ENCODE data around the gene LITAF.
"Not testable (repeated sequence)": the region's sequence is repeated elsewhere in the genome, so short reads cannot be mapped to it uniquely, and the experiment has no call there.

LITAF gene

GRCh38 chr16:11582157-11582814, 4.4 kb downstream of the LITAF start:
- peak overlapping the region; percentile 70 for H3K4me3 ChIP-seq (ENCODE audit: low read depth, low read length)
- DNase-seq (ENCODE audit: low read depth): peak; percentile 60
- TF ChIP-seq CTCF (IDR thresholded peaks at IDR 0.05; ENCODE audit: insufficient read depth, low read depth, low read length, missing control alignments): no peak

- peak; percentile 34 for DNase-seq (ENCODE audit: low read depth)
- H3K4me3 ChIP-seq (ENCODE audit: low read depth, low read length): peak overlapping the region; percentile 70
- TF ChIP-seq CTCF (IDR thresholded peaks at IDR 0.05; ENCODE audit: insufficient read depth, low read depth, low read length, missing control alignments): no peak
These were observed 5.0 kb downstream of the LITAF start for GRCh38 chr16:11581678-11582077.

GRCh38 chr16:11580451-11581086, 6.2 kb downstream of the LITAF start:
- DNase-seq (ENCODE audit: low read depth): no peak
- no peak overlapping the region for H3K4me3 ChIP-seq (ENCODE audit: low read depth, low read length)
- TF ChIP-seq CTCF (IDR thresholded peaks at IDR 0.05; ENCODE audit: insufficient read depth, low read depth, low read length, missing control alignments): no peak

GRCh38 chr16:11577290-11577660, 9.4 kb downstream of the LITAF start:
- DNase-seq (ENCODE audit: low read depth); H3K4me3 ChIP-seq (ENCODE audit: low read depth, low read length): not testable (repeated sequence)

GRCh38 chr16:11576427-11577289, 10.1 kb downstream of the LITAF start:
- no peak overlapping the region for H3K4me3 ChIP-seq (ENCODE audit: low read depth, low read length)
- DNase-seq (ENCODE audit: low read depth): peak; percentile 73
- TF ChIP-seq CTCF (IDR thresholded peaks at IDR 0.05; ENCODE audit: insufficient read depth, low read depth, low read length, missing control alignments): no peak

GRCh38 chr16:11575223-11575589, 11.5 kb downstream of the LITAF start:
- no peak for DNase-seq (ENCODE audit: low read depth)
- TF ChIP-seq CTCF (IDR thresholded peaks at IDR 0.05; ENCODE audit: insufficient read depth, low read depth, low read length, missing control alignments): no peak
- no peak overlapping the region for H3K4me3 ChIP-seq (ENCODE audit: low read depth, low read length)

GRCh38 chr16:11572301-11572995, 14.3 kb downstream of the LITAF start:
- H3K4me3 ChIP-seq (ENCODE audit: low read depth, low read length): no peak overlapping the region
- no peak for DNase-seq (ENCODE audit: low read depth)
- TF ChIP-seq CTCF (IDR thresholded peaks at IDR 0.05; ENCODE audit: insufficient read depth, low read depth, low read length, missing control alignments): no peak
